ENCODE results near the gene SULT1C2. TPM values are rescaled to one million over a fixed set of nuclear protein-coding genes. Genes with fewer than 3 reads are reported as not detected.

Gene SULT1C2
- 10 to 100 TPM; 37.7 to 86.3 (median 79.7) TPM for polyA plus RNA-seq (ENCODE audit: insufficient read length in 3 of 3)
- long read RNA-seq, donor 1, full-length matches to known transcripts, result 13 of 13 reads
- long read RNA-seq, donor 1, partial matches to known transcripts, result 0 of 13 reads
- long read RNA-seq, donor 1, other reads (novel, unspliced or antisense), result 0 of 13 reads
- long read RNA-seq, donor 2, full-length matches to known transcripts, result 14 of 14 reads
- long read RNA-seq, donor 2, partial matches to known transcripts, result 0 of 14 reads
- long read RNA-seq, donor 2, other reads (novel, unspliced or antisense), result 0 of 14 reads
- long read RNA-seq, donor 3, full-length matches to known transcripts, result 2 of 2 reads
- long read RNA-seq, donor 3, partial matches to known transcripts, result 0 of 2 reads
- long read RNA-seq, donor 3, other reads (novel, unspliced or antisense), result 0 of 2 reads
- long read RNA-seq, donor 4, full-length matches to known transcripts, result 17 of 17 reads
- long read RNA-seq, donor 4, partial matches to known transcripts, result 0 of 17 reads
- long read RNA-seq, donor 4, other reads (novel, unspliced or antisense), result 0 of 17 reads
- long read RNA-seq, donor 5, full-length matches to known transcripts, result 5 of 5 reads
- long read RNA-seq, donor 5, partial matches to known transcripts, result 0 of 5 reads
- long read RNA-seq, donor 5, other reads (novel, unspliced or antisense), result 0 of 5 reads
- long read RNA-seq, donor 6, full-length matches to known transcripts, result 16 of 36 reads
- long read RNA-seq, donor 6, partial matches to known transcripts, result 20 of 36 reads
- long read RNA-seq, donor 6, other reads (novel, unspliced or antisense), result 0 of 36 reads
- long read RNA-seq, donor 7, full-length matches to known transcripts, result 8 of 24 reads
- long read RNA-seq, donor 7, partial matches to known transcripts, result 16 of 24 reads
- long read RNA-seq, donor 7, other reads (novel, unspliced or antisense), result 0 of 24 reads
- long read RNA-seq, donor 8, partial matches to known transcripts, result 0 of 1 reads
- long read RNA-seq, donor 8, other reads (novel, unspliced or antisense), result 0 of 1 reads
- long read RNA-seq, donor 9, full-length matches to known transcripts, result 10 of 10 reads
- long read RNA-seq, donor 9, partial matches to known transcripts, result 0 of 10 reads
- long read RNA-seq, donor 9, other reads (novel, unspliced or antisense), result 0 of 10 reads
- long read RNA-seq, donor 10, full-length matches to known transcripts, result 14 of 28 reads
- long read RNA-seq, donor 10, partial matches to known transcripts, result 14 of 28 reads
- long read RNA-seq, donor 10, other reads (novel, unspliced or antisense), result 0 of 28 reads
- long read RNA-seq, donor 11, full-length matches to known transcripts, result 4 of 13 reads
- long read RNA-seq, donor 11, partial matches to known transcripts, result 9 of 13 reads
- long read RNA-seq, donor 11, other reads (novel, unspliced or antisense), result 0 of 13 reads
- long read RNA-seq, donor 12, full-length matches to known transcripts, result 19 of 38 reads
- long read RNA-seq, donor 12, partial matches to known transcripts, result 19 of 38 reads
- long read RNA-seq, donor 12, other reads (novel, unspliced or antisense), result 0 of 38 reads
- long read RNA-seq, donor 13, full-length matches to known transcripts, result 9 of 9 reads
- long read RNA-seq, donor 13, partial matches to known transcripts, result 0 of 9 reads
- long read RNA-seq, donor 13, other reads (novel, unspliced or antisense), result 0 of 9 reads
- long read RNA-seq, donor 14, result 0 reads
- long read RNA-seq, donor 15, full-length matches to known transcripts, result 31 of 63 reads
- long read RNA-seq, donor 15, partial matches to known transcripts, result 32 of 63 reads
- long read RNA-seq, donor 15, other reads (novel, unspliced or antisense), result 0 of 63 reads
- long read RNA-seq, donor 16, full-length matches to known transcripts, result 12 of 18 reads
- long read RNA-seq, donor 16, partial matches to known transcripts, result 6 of 18 reads
- long read RNA-seq, donor 16, other reads (novel, unspliced or antisense), result 0 of 18 reads

- DNase-seq, result peak; percentile 93
Observed at GRCh38 chr2:108288534-108289106, at the start of gene SULT1C2. Gene SULT1C2 (plus strand): TSS chr2:108288895. CDS start chr2:108293668, 4,773 bp downstream.

- no peak for DNase-seq
Observed at GRCh38 chr2:108239786-108240185, 48.9 kb upstream of the SULT1C2 start, which contains the start of gene SULT1C3. Gene SULT1C3 (plus strand): TSS chr2:108239968. CDS start chr2:108247195, 7,227 bp downstream.

DNA sequence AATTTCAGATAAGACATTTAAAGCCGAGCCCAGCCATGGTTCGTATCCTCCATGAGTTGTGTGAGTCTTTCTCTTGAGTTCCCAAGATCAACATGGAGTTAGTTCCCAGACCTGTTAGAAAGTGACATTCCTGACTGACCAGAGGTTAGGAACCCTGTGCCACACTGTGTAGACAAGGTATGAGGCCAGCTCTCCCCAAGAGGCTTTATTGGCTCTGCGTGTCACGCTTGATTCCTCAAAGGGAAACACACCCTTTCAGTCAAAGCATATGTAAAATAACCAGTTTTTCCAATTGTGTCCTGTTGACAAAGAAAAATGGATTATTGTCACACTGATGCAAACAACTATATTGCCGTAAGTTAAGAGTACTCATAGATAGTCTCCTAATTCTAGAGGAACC, 47.7 kb upstream of the SULT1C2 start:
- no peak for DNase-seq

GRCh38 chr2:108243566-108243965, 45.1 kb upstream of the SULT1C2 start:
- DNase-seq, result no peak

DNA sequence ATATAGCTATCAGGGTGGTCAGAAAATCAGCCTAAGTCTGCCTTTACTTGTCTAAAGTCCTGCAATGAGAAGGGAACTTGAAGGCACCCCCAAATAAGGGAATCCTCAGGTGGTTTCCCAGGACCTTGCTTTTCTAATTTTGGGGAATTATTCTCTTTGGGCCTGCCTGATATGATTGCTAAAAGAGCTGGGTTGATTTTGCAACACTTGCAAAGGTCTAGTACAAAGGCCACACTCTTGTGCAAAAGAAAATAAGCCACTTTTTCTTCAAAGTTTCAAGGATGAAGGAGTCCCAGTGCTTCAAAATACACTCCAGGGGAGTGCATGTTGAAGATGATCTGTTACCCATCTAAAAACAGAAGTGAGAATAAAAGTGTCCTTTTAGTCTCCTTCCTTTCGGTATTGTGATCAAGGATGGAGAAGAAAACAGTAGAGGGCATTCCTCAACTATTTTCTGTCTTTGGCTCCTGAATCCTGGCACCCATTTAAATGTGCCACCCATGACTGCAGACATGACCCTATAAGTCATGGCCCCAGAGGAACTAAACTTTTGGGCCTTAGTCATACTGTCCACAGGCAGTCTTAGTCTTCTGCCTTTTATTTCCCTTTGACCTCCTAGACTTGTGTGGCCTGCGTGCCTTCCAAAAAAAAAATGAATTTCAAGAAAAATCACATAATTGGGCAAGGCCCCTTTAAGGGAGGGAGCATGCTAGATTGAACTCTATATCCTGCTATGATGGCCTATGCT, 43.9 kb upstream of the SULT1C2 start:
- DNase-seq, result no peak

GRCh38 chr2:108253106-108253505, 35.6 kb upstream of the SULT1C2 start:
- DNase-seq, result no peak

DNA sequence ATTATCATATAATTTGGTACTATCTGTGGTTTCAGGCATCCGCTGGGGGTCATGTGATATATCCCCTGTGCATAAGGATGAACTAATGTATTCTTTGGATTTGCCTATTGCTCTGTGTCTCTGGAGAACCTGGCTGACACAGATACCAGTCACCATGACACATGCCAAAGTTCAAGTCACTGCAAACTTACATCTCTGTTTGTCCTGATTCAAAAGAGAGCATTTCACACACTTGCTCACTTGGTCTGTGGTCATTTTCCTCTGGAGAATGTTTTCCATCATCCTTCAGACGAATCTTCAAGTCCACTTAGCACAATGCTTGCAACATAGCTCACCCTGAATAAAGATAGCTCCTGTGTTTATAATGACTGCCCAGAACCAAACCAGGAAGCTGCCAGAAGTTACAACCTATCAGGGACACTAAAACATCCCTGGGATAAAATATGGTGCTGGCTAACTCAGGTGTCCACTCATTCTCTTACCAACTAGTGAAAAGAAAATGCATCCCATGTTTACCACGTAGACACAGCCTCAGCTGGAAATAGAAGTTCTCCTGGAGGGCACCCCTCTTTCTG, 30.9 kb upstream of the SULT1C2 start:
- DNase-seq, result no peak

GRCh38 chr2:108260773-108261172, 27.9 kb upstream of the SULT1C2 start:
- DNase-seq, result no peak

GRCh38 chr2:108262036-108262435, 26.7 kb upstream of the SULT1C2 start:
- no peak for DNase-seq

GRCh38 chr2:108263401-108263800, 25.3 kb upstream of the SULT1C2 start:
- DNase-seq, result no peak

- DNase-seq, result no peak
Observed at GRCh38 chr2:108266218-108266617, 22.5 kb upstream of the SULT1C2 start.

- no peak for DNase-seq
Observed at GRCh38 chr2:108267101-108267500, 21.6 kb upstream of the SULT1C2 start.

DNA sequence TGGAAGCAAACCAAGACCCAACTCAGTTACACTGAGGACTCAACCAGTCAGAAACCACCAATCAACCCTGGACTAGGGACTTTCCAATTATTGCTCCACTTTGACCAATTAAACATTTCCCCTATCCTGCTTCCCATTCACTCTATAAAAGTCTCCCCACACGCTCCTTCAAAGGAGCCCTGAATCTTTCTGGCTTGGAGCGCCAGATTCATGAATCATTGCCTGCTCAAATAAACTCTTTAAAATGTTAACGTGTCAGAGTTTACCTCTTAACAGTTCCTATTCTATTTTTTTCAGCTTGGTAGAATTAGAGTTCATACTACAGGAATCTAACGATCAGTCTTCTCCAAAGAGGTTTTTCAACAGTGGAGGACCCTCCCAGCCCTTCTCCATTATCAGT, 20.7 kb upstream of the SULT1C2 start:
- no peak for DNase-seq

DNA sequence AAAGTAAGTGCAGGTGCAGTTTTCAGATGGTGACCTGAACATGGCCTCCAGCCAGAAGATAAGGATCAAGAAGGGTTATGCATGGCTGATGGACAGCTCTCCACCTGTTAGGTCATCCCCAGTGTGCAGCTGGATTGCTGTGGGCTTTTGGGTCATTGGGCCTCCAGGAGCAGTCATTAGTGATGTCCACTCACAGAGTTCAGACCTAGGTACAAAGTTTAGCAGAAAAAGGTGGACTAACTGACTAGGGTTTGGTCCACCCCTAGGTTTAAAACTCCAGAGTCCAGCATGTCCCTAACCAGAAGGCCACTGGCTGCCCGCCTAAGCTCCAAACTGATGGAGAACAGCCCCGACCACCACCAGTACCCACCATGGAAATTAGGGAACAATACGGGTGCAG, 18.3 kb upstream of the SULT1C2 start:
- DNase-seq, result no peak

GRCh38 chr2:108270768-108271506, 17.8 kb upstream of the SULT1C2 start:
- no peak for DNase-seq

GRCh38 chr2:108271691-108272253, 16.9 kb upstream of the SULT1C2 start:
- DNase-seq, result peak; percentile 72

GRCh38 chr2:108278631-108279030, 10.1 kb upstream of the SULT1C2 start:
- no peak for DNase-seq

GRCh38 chr2:108279468-108279867, 9.2 kb upstream of the SULT1C2 start:
- DNase-seq, result no peak
